ENCODE data around the gene CFAP73. TPM values are rescaled to one million over a fixed set of nuclear protein-coding genes. Genes with fewer than 3 reads are reported as not detected.

Gene CFAP73
- total RNA-seq, 3 donors from 2014 or later, result 0.29 TPM; not detected in 2

DNA sequence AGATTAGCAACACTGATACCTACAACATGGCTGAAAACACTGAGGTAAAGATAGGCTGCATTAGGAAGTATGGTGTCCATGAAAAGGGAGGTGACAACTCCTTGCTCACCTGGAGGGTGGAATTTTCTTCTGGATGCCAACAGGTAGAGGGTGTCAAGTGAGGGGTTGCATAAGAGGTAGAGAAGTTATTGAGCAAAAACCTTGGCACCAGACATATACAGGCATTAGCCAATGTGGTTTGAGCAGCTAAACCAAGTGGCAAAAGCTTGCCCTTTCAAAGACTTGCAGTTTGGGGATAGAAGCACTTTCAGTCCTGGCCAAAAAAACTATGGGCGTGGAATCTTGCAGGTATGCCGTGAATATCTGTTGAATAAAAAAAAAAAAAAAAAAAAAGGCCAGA lies 39.8 kb downstream of the CFAP73 start:
- Histone ChIP-seq H3K27ac (peak overlapping the region; percentile 21 to 30), H3K36me3 (no peaks in the 10 kb centered on the region), H3K27me3 (no peaks in the 10 kb centered on the region), H3K4me3 (no peak overlapping the region), H3K4me1 (peaks cover 0 to 10% of the 10 kb centered on the region in 2 donors), H3K9me3 (no peaks in the 10 kb centered on the region)
- TF ChIP-seq POLR2AphosphoS5 (IDR thresholded peaks at IDR 0.05) (no peak), POLR2A (IDR thresholded peaks at IDR 0.05) (no peak)
- TF ChIP-seq, protein P1, sequence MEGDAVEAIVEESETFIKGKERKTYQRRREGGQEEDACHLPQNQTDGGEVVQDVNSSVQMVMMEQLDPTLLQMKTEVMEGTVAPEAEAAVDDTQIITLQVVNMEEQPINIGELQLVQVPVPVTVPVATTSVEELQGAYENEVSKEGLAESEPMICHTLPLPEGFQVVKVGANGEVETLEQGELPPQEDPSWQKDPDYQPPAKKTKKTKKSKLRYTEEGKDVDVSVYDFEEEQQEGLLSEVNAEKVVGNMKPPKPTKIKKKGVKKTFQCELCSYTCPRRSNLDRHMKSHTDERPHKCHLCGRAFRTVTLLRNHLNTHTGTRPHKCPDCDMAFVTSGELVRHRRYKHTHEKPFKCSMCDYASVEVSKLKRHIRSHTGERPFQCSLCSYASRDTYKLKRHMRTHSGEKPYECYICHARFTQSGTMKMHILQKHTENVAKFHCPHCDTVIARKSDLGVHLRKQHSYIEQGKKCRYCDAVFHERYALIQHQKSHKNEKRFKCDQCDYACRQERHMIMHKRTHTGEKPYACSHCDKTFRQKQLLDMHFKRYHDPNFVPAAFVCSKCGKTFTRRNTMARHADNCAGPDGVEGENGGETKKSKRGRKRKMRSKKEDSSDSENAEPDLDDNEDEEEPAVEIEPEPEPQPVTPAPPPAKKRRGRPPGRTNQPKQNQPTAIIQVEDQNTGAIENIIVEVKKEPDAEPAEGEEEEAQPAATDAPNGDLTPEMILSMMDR (IDR thresholded peaks at IDR 0.05), result no peak
- intact Hi-C loops (cut with DNase I; ENCODE audit: low total_unique reads), result loop anchor here (10.0 kb wide), 1 partner anchor 165 kb away; the partner anchor contains the start of gene PLBD2
- peak in 1 of 2 donors; percentile 35 for DNase-seq (ENCODE audit: low spot score in 2 of 2)

DNA sequence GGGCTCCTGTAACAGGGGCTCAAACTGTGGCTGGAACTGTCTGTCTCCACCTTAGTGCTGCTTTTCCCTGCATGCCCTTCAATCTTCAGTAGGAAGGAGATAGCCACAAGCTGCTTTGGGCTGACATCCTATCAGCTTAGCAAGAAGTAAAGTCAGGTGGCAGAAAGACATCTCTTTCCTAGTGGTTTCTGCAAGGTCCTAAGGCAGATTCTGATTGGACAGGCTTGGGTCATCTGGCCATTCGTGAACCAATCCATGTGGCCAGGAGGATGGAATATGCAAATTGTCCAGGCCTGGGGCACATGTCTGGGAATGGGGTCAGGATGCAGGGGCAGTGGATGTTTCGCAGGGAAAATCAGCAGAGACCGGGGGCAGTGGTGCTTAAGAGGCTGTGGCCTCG lies 41.2 kb downstream of the CFAP73 start:
- no peak for DNase-seq (ENCODE audit: low spot score in 2 of 2)
- Histone ChIP-seq H3K4me3 (no peak overlapping the region), H3K4me1 (peaks cover 0 to 8% of the 10 kb centered on the region in 2 donors), H3K27ac (no peak overlapping the region), H3K27me3 (no peaks in the 10 kb centered on the region), H3K36me3 (no peaks in the 10 kb centered on the region), H3K9me3 (no peaks in the 10 kb centered on the region)
- TF ChIP-seq POLR2AphosphoS5 (IDR thresholded peaks at IDR 0.05) (no peak), POLR2A (IDR thresholded peaks at IDR 0.05) (no peak)
- TF ChIP-seq, protein P1 (IDR thresholded peaks at IDR 0.05), result no peak
- intact Hi-C loops (cut with DNase I; ENCODE audit: low total_unique reads), result no loop called here

DNA sequence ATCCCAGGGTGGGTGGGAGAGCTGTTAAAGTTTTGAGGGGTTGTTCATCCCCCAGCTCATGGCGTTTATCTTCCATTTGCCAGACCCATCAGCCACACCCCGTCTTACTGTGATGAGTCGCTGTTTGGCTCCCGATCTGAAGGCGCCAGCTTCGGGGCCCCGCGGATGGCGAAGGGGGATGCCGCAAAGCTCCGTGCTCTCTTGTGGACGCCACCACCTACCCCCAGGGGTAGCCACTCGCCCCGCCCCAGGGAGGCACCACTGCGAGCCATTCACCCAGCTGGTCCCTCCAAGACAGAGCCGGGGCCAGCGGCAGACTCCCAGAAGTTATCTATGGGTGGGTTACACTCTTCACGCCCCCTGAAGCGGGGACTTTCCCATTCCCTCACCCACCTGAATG lies 41.7 kb downstream of the CFAP73 start:
- no peaks in the 10 kb centered on the region for H3K9me3 ChIP-seq
- H3K4me3 ChIP-seq, result no peak overlapping the region
- intact Hi-C loops (cut with DNase I; ENCODE audit: low total_unique reads), result no loop called here
- H3K27me3 ChIP-seq, result no peaks in the 10 kb centered on the region
- peaks cover 0 to 8% of the 10 kb centered on the region in 2 donors for H3K4me1 ChIP-seq
- TF ChIP-seq, protein P1 (IDR thresholded peaks at IDR 0.05), result no peak
- TF ChIP-seq POLR2AphosphoS5 (IDR thresholded peaks at IDR 0.05) (no peak), POLR2A (IDR thresholded peaks at IDR 0.05) (no peak)
- no peaks in the 10 kb centered on the region for H3K36me3 ChIP-seq
- H3K27ac ChIP-seq, result no peak overlapping the region
- no peak for DNase-seq (ENCODE audit: low spot score in 2 of 2)

DNA sequence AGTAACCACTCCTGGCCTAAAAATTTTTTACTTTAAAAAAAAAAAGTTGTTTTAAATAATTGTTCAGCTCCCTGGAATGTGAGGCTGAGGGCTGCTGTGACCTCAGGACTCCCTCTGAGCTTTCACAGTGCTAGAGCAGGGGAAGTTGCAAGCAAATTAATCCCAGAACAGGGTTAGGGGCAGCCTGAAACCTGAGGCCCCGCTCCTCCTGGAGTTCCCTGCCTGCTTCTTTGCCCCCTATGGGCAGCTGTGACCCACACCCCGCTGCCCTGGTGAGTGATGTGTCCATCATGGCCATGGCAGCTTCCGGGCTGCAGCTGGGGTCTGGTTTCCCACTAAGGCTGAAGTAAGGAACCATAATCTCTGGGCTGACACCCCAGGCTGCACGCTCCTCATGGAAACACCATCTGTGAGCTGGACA lies 45.5 kb downstream of the CFAP73 start:
- Histone ChIP-seq H3K27me3 (no peaks in the 10 kb centered on the region), H3K9me3 (no peaks in the 10 kb centered on the region), H3K36me3 (no peaks in the 10 kb centered on the region), H3K27ac (peak overlapping the region in 1 of 2 donors; percentile 52), H3K4me1 (no peaks in the 10 kb centered on the region), H3K4me3 (no peak overlapping the region)
- intact Hi-C loops (cut with DNase I; ENCODE audit: low total_unique reads), result no loop called here
- DNase-seq (ENCODE audit: low spot score in 2 of 2), result no peak
- TF ChIP-seq POLR2AphosphoS5 (IDR thresholded peaks at IDR 0.05) (no peak), POLR2A (IDR thresholded peaks at IDR 0.05) (no peak)
- TF ChIP-seq, protein P1 (IDR thresholded peaks at IDR 0.05), result no peak

DNA sequence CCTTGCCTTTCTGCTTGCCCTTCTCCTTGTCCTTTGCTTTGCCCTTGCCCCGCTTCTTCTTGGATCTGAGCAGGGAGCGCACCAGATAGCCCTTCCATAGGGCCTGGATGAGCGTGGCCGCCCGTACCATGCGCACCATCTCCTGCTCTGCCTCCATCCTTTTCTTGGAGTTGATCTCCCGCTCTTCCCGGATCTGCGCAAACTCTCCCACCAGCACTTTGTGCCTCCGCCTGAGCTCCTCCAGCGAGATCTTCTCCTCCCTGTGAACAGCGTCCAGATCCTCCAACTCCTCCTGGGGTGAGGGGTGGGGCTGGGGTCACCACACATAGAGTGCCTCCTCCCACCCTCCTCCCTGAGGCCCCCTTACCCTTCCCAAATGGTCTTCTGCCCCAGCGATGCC lies 46.1 kb downstream of the CFAP73 start:
- no peak for DNase-seq (ENCODE audit: low spot score in 2 of 2)
- Histone ChIP-seq H3K36me3 (no peaks in the 10 kb centered on the region), H3K27me3 (no peaks in the 10 kb centered on the region), H3K4me1 (no peaks in the 10 kb centered on the region), H3K4me3 (no peak overlapping the region), H3K9me3 (no peaks in the 10 kb centered on the region), H3K27ac (peak overlapping the region in 1 of 2 donors; percentile 52)
- TF ChIP-seq, protein P1 (IDR thresholded peaks at IDR 0.05), result no peak
- TF ChIP-seq POLR2A (IDR thresholded peaks at IDR 0.05) (no peak), POLR2AphosphoS5 (IDR thresholded peaks at IDR 0.05) (no peak)
- intact Hi-C loops (cut with DNase I; ENCODE audit: low total_unique reads), result no loop called here

All from breast epithelium (tissue), 4 donors.